Skeletal muscle tissue (tissue), 4 donors: Measurements from ENCODE around the gene PNMT. TPM values are rescaled to one million over a fixed set of nuclear protein-coding genes. Genes with fewer than 3 reads are reported as not detected.
"Not testable (repeated sequence)": the region's sequence is repeated elsewhere in the genome, so short reads cannot be mapped to it uniquely, and the experiment has no call there.

Experiments
- H3K27ac ChIP-seq: one replicate; pipeline ENCODE4 v1.7.0; 2013; ENCODE audit warnings: mild to moderate bottlenecking, low read depth, low read length, inconsistent platforms
- H3K27me3 ChIP-seq, 3 donors: one replicate each; pipeline ENCODE4 v1.7.0; 2013; ENCODE audit warnings: low read length in 3 of 3; ENCODE audit not compliant: control insufficient read depth in 3 of 3, insufficient read depth in 3 of 3
- H3K36me3 ChIP-seq, 3 donors: one replicate each; pipeline ENCODE4 v1.7.0; 2013; ENCODE audit warnings: low read length in 3 of 3; ENCODE audit not compliant: control insufficient read depth in 3 of 3, insufficient read depth in 3 of 3
- H3K4me1 ChIP-seq, 3 donors: one replicate each; pipeline ENCODE4 v1.7.0; 2013; ENCODE audit warnings: low read length in 3 of 3, mild to moderate bottlenecking in 3 of 3; ENCODE audit not compliant: control insufficient read depth in 3 of 3, insufficient read depth in 3 of 3
- H3K4me3 ChIP-seq, 3 donors: one replicate each; pipeline ENCODE4 v1.7.0; 2013; ENCODE audit warnings: low read length in 3 of 3
- H3K9ac ChIP-seq, 3 donors: one replicate each; pipeline ENCODE4 v1.7.0; 2013; ENCODE audit warnings: low read length in 3 of 3, mild to moderate bottlenecking in 3 of 3, moderate library complexity in 2 of 3, low read depth in 1 of 3
- H3K9me3 ChIP-seq, 3 donors: one replicate each; pipeline ENCODE4 v1.7.0; 2013; ENCODE audit warnings: low read length in 3 of 3; ENCODE audit not compliant: control insufficient read depth in 3 of 3
- total RNA-seq: library from RNA; depleted of rRNA; stranded (reverse); fragments of >200 nt; gene quantifications from one replicate; pipeline ENCODE4 v1.2.3, GENCODE V29; 2014
- donor health status: Osteomylitis.

The PNMT gene
- total RNA-seq, 1 donor from 2014 or later, result 0.52 TPM

- Histone ChIP-seq H3K4me1 (peaks cover 28 to 52% (median 37%) of the 10 kb centered on the region in 3 donors), H3K4me3 (no peak overlapping the region), H3K9ac (peak overlapping the region in 1 of 3 donors; percentile 73), H3K9me3 (no peaks in the 10 kb centered on the region), H3K27ac (no peak overlapping the region), H3K36me3 (peaks cover 40 to 45% (median 41%) of the 10 kb centered on the region in 3 donors), H3K27me3 (no peaks in the 10 kb centered on the region)
Observed at GRCh38 chr17:39706921-39707337, 38.7 kb downstream of the PNMT start.

GRCh38 chr17:39709319-39709997 lies 41.2 kb downstream of the PNMT start:
- Histone ChIP-seq H3K27ac (no peak overlapping the region), H3K36me3 (peaks cover 47 to 55% (median 54%) of the 10 kb centered on the region in 3 donors), H3K27me3 (no peaks in the 10 kb centered on the region), H3K9ac (no peak overlapping the region), H3K9me3 (no peaks in the 10 kb centered on the region), H3K4me1 (peaks cover 20 to 32% (median 25%) of the 10 kb centered on the region in 3 donors), H3K4me3 (no peak overlapping the region)

DNA sequence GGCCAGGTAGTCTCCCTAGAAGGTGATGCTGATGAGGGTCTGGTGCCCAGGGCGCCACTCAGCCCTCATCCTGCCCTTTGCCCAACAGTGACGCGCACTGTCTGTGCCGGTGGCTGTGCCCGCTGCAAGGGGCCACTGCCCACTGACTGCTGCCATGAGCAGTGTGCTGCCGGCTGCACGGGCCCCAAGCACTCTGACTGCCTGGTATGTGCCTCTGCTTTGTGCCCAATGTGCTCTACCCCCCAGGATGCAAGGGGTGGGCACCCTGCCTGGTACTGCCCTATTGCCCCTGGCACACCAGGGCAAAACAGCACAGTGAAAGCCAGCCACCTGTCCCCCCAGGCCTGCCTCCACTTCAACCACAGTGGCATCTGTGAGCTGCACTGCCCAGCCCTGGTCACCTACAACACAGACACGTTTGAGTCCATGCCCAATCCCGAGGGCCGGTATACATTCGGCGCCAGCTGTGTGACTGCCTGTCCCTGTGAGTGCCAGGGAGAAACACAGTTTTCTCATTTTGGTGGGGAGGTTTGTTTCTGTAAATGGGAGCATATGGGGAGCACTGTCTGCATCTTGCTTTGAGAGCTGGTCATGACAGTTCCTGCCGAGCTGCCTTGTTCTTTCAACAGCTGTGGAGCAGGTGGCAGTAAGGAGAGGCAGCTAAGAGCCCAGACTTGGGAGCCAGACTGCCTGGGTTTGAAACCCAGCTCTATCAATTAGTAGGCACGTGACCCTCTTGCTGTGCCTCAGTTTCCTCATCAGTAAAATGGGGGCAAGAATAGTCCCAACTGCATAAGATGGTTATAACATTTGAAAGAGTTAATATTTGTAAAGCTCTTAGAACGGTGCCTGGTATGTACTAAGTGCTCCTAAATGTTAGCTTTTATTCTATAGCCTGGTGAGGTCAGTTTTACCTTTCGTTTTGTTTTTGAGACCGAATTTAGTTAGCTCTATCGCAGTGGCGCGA lies 42.0 kb downstream of the PNMT start:
- H3K27me3 ChIP-seq, result no peaks in the 10 kb centered on the region
- peaks cover 12 to 24% (median 17%) of the 10 kb centered on the region in 3 donors for H3K4me1 ChIP-seq
- no peaks in the 10 kb centered on the region for H3K9me3 ChIP-seq
- H3K27ac ChIP-seq, result no peak overlapping the region
- no peak overlapping the region for H3K4me3 ChIP-seq
- H3K9ac ChIP-seq, result no peak overlapping the region
- peaks cover 51 to 59% (median 57%) of the 10 kb centered on the region in 3 donors for H3K36me3 ChIP-seq

GRCh38 chr17:39711071-39711470 lies 42.8 kb downstream of the PNMT start:
- H3K9ac ChIP-seq, H3K9me3 ChIP-seq, H3K27me3 ChIP-seq, H3K27ac ChIP-seq, H3K4me3 ChIP-seq: not testable (repeated sequence)
- peaks cover 4 to 20% (median 10%) of the 10 kb centered on the region in 3 donors for H3K4me1 ChIP-seq
- H3K36me3 ChIP-seq, result peaks cover 55 to 66% (median 65%) of the 10 kb centered on the region in 3 donors

- Histone ChIP-seq H3K27me3 (no peaks in the 10 kb centered on the region), H3K9me3 (no peaks in the 10 kb centered on the region), H3K27ac (no peak overlapping the region), H3K4me1 (peaks cover 6 to 20% (median 10%) of the 10 kb centered on the region in 3 donors), H3K9ac (no peak overlapping the region), H3K4me3 (no peak overlapping the region), H3K36me3 (peaks cover 58 to 72% (median 66%) of the 10 kb centered on the region in 3 donors)
Observed at GRCh38 chr17:39711851-39712250, 43.6 kb downstream of the PNMT start.

DNA sequence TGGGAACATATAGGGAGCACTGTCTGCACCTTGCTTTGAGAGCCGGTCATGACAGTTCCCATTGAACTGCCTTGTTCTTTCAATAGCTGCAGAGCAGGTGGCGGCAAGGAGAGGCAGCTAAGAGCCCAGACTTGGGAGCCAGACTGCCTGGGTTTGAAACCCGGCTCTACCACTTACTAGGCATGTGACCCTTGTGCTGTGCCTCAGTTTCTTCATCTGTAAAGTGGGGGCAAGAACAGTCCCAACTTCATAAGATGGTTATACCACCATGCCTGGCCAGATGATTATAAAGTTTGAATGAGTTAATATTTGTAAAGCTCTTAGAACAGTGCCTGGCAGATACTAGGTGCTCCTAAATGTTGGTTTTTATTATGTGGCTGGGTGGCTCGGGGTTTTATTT lies 46.0 kb downstream of the PNMT start:
- H3K9me3 ChIP-seq, result no peaks in the 10 kb centered on the region
- H3K27me3 ChIP-seq, result no peaks in the 10 kb centered on the region
- no peak overlapping the region for H3K9ac ChIP-seq
- H3K27ac ChIP-seq, result no peak overlapping the region
- H3K4me1 ChIP-seq, result peaks cover 13 to 17% (median 13%) of the 10 kb centered on the region in 3 donors
- peaks cover 45 to 67% (median 52%) of the 10 kb centered on the region in 3 donors for H3K36me3 ChIP-seq
- H3K4me3 ChIP-seq, result no peak overlapping the region

GRCh38 chr17:39715375-39716072 lies 47.3 kb downstream of the PNMT start:
- Histone ChIP-seq H3K4me1 (peaks cover 13 to 17% (median 13%) of the 10 kb centered on the region in 3 donors), H3K27me3 (no peaks in the 10 kb centered on the region), H3K27ac (no peak overlapping the region), H3K9ac (peak overlapping the region in 1 of 3 donors; percentile 32), H3K36me3 (peaks cover 40 to 66% (median 49%) of the 10 kb centered on the region in 3 donors), H3K9me3 (no peaks in the 10 kb centered on the region), H3K4me3 (no peak overlapping the region)

- peak overlapping the region; percentile 40 for H3K27ac ChIP-seq
- no peaks in the 10 kb centered on the region for H3K27me3 ChIP-seq
- peaks cover 13 to 17% (median 13%) of the 10 kb centered on the region in 3 donors for H3K4me1 ChIP-seq
- peaks cover 40 to 63% (median 46%) of the 10 kb centered on the region in 3 donors for H3K36me3 ChIP-seq
- no peak overlapping the region for H3K4me3 ChIP-seq
- H3K9me3 ChIP-seq, result no peaks in the 10 kb centered on the region
- H3K9ac ChIP-seq, result peak overlapping the region; percentile 4 to 45 (median 32)
Observed at GRCh38 chr17:39716073-39716818, 48.0 kb downstream of the PNMT start.
